Gastroesophageal sphincter (tissue), 3 donors: ENCODE measurements around the gene SH2D6.

Experiments
- CTCF ChIP-seq, 4 experiments: fragments of 200-600 bp in 2 of 4; fragments of 450-650 bp in 2 of 4; sonication (generic) in 1 of 4; IDR thresholded peaks; one replicate each; pipeline ENCODE4 v1.5.1; 2017 to 2019; ENCODE audit warnings: antibody characterized with exemption in 4 of 4, mild to moderate bottlenecking in 2 of 4, moderate library complexity in 2 of 4
- EP300 ChIP-seq: sonication (generic); formaldehyde crosslinking; IDR thresholded peaks from one replicate; pipeline ENCODE4 v1.6.1; 2017; ENCODE audit warnings: antibody characterized with exemption, mild to moderate bottlenecking
- POLR2A ChIP-seq, 2 donors: fragments of 450-650 bp; IDR thresholded peaks; one replicate each; pipeline ENCODE4 v1.6.1; 2017; ENCODE audit warnings: antibody characterized with exemption in 2 of 2, mild to moderate bottlenecking in 2 of 2, moderate library complexity in 1 of 2
- POLR2AphosphoS5 ChIP-seq: sonication (generic); formaldehyde crosslinking; IDR thresholded peaks from one replicate; pipeline ENCODE4 v1.6.1; 2017; ENCODE audit warnings: antibody characterized with exemption

DNA sequence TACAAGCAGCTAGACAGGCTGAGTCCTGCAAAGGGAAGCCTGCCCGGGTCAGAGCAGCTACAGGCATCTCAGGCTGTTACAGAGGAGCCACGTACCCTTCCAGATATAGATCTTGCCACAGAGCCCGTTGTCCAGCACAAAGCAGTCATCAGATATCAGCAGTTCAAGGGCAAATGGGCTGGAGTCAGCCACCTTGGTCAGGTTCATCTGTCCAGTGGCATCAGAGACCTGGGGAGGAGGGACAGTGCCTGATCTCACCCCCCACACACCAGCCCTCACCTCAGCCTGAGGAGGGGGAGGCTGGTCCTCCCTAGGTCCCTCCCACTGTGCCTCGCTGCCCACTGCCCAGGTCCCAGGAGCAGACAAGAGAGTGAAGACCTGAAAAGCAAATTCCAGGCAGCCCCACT lies 20.6 kb upstream of the SH2D6 start:
- no peak for TF ChIP-seq EP300
- TF ChIP-seq CTCF (IDR thresholded peaks at IDR 0.05), result no peak
- TF ChIP-seq POLR2AphosphoS5, result no peak
- no peak for TF ChIP-seq POLR2A (IDR thresholded peaks at IDR 0.05)
